Breast epithelium (tissue), 4 donors: ENCODE data around the gene SLC24A2. TPM values are rescaled to one million over a fixed set of nuclear protein-coding genes. Genes with fewer than 3 reads are reported as not detected.
A peak's percentile ranks its signal among the peaks of the same experiment; 100 is the strongest.
"Not testable (repeated sequence)": the region's sequence is repeated elsewhere in the genome, so short reads cannot be mapped to it uniquely, and the experiment has no call there.

Experiments used
- DNase-seq, 2 donors: peaks; one replicate each; pipeline ENCODE4 v3.0.0-alpha.2; 2019; ENCODE audit warnings: low spot score in 2 of 2
- H3K27ac ChIP-seq, 2 donors: fragments of 200-600 bp; sonication (generic) in 1 of 2; one replicate each; pipeline ENCODE4 v1.5.1; 2016 to 2019; ENCODE audit warnings: mild to moderate bottlenecking in 1 of 2
- H3K27me3 ChIP-seq, 2 donors: fragments of 200-600 bp; sonication (generic) in 1 of 2; one replicate each; pipeline versions ENCODE4 v1.5.1 to v1.6.0; 2017 to 2019; ENCODE audit warnings: control low read depth in 1 of 2, mild to moderate bottlenecking in 1 of 2
- H3K36me3 ChIP-seq: fragments of 200-600 bp; one replicate; pipeline ENCODE4 v1.5.1; 2019
- H3K4me1 ChIP-seq, 2 donors: fragments of 200-600 bp; sonication (generic); one replicate each; pipeline ENCODE4 v1.5.1; 2016 to 2019; ENCODE audit warnings: control low read depth in 1 of 2
- H3K4me3 ChIP-seq, 3 donors: fragments of 200-600 bp; sonication (generic); 1 replicate in 2 of 3; 2 replicates in 1 of 3; pipeline ENCODE4 v1.5.1; 2016 to 2019; ENCODE audit warnings: mild to moderate bottlenecking in 3 of 3, moderate library complexity in 2 of 3
- H3K9me3 ChIP-seq, 2 donors: fragments of 200-600 bp; sonication (generic) in 1 of 2; one replicate each; pipeline ENCODE4 v1.5.1; 2016 to 2019; ENCODE audit warnings: control low read depth in 1 of 2
- POLR2A ChIP-seq: fragments of 450-650 bp; IDR thresholded peaks from one replicate; pipeline ENCODE4 v1.6.1; 2016; ENCODE audit warnings: antibody characterized with exemption, mild to moderate bottlenecking, moderate library complexity
- POLR2AphosphoS5 ChIP-seq, 3 donors: sonication (generic); formaldehyde crosslinking; IDR thresholded peaks; one replicate each; pipeline ENCODE4 v1.6.1; 2017; ENCODE audit warnings: antibody characterized with exemption in 3 of 3
- intact Hi-C: fragments of 100-400 bp; cut with DNase I; formaldehyde crosslinking; loops from one replicate; pipeline ENCODE4 v1.15.1; 2023; ENCODE audit warnings: low total_unique reads
- total RNA-seq, 3 donors: library from RNA; depleted of rRNA; stranded (reverse); fragments of >200 nt; gene quantifications; one replicate each; pipeline ENCODE4 v1.1.0, GENCODE V29; 2016
- TF ChIP-seq, protein P1 (sequence below), 3 donors: fragments of 450-650 bp; IDR thresholded peaks; one replicate each; pipeline ENCODE4 v1.5.1; 2016 to 2017; ENCODE audit warnings: antibody characterized with exemption in 3 of 3, mild to moderate bottlenecking in 3 of 3, moderate library complexity in 3 of 3

SLC24A2 gene
- total RNA-seq = under 1 TPM in 1 of 3 donors, not detected in 2; 0.66 TPM

DNA sequence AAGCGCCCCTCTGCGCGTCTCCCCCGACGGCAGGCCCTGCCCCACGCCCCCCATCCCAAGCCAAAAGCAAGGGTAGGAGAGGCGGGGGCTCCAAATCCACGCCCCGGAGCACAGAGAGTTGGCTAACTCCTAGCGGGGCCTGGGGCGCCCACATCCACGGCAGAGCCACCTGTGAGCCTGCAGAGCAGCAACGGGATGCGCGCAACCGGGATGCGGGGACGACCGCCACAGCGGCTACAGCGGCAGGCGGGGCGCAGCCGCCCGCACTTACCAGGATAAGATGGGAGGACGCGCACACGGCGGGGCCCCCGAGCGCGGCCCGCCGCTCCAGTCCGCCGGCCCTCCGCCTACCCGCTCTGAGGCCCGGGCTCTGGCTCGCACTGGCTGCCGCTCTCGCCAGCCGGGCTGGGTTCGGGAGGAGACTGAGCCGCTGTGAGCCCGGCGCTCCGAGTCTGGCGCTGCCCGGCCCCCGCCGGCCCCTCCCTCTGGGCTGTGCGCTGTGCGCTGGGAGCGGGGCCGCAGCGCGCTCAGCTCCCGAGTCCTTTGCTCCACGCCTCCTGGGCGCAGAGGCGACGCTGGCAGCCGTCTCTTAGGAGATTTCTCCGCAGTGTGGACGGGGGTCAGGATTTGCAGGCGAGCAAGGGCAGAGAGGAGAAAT is at the start of gene SLC24A2:
Gene SLC24A2 (minus strand): TSS at position 424 of the 658 bp plus-strand sequence.
- no peak within 1 kb of the TSS for H3K27ac ChIP-seq
- no peaks in the 10 kb centered on the region for H3K4me1 ChIP-seq
- H3K4me3 ChIP-seq = peak within 1 kb of the TSS in 2 of 3 donors; percentile 23 to 57
- no peaks in the 10 kb centered on the region for H3K9me3 ChIP-seq
- no peaks in the 10 kb centered on the region for H3K36me3 ChIP-seq
- intact Hi-C loops = no loop called here
- DNase-seq = no peak
- H3K27me3 ChIP-seq = peaks cover 0 to 16% of the 10 kb centered on the region in 2 donors
- TF ChIP-seq, protein P1, sequence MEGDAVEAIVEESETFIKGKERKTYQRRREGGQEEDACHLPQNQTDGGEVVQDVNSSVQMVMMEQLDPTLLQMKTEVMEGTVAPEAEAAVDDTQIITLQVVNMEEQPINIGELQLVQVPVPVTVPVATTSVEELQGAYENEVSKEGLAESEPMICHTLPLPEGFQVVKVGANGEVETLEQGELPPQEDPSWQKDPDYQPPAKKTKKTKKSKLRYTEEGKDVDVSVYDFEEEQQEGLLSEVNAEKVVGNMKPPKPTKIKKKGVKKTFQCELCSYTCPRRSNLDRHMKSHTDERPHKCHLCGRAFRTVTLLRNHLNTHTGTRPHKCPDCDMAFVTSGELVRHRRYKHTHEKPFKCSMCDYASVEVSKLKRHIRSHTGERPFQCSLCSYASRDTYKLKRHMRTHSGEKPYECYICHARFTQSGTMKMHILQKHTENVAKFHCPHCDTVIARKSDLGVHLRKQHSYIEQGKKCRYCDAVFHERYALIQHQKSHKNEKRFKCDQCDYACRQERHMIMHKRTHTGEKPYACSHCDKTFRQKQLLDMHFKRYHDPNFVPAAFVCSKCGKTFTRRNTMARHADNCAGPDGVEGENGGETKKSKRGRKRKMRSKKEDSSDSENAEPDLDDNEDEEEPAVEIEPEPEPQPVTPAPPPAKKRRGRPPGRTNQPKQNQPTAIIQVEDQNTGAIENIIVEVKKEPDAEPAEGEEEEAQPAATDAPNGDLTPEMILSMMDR (IDR thresholded peaks at IDR 0.05) = no peak
- TF ChIP-seq POLR2A (no peak), POLR2AphosphoS5 (IDR thresholded peaks at IDR 0.05) (no peak)

DNA sequence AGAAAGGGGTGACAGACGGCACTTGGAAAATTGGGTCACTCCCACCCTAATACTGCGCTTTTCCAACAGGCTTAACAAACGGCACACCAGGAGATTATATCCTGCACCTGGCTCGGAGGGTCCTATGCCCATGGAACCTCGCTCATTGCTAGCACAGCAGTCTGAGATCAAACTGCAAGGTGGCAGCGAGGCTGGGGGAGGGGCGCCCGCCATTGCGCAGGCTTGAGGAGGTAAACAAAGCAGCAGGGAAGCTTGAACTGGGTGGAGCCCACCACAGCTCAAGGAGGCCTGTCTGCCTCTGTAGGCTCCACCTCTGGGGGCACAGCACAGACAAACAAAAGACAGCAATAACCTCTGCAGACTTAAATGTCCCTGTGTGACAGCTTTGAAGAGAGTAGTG is 44.5 kb upstream of the SLC24A2 start:
- H3K36me3 ChIP-seq, DNase-seq, H3K4me3 ChIP-seq, H3K9me3 ChIP-seq, H3K27ac ChIP-seq, intact Hi-C loops, H3K27me3 ChIP-seq, H3K4me1 ChIP-seq: not testable (repeated sequence)

DNA sequence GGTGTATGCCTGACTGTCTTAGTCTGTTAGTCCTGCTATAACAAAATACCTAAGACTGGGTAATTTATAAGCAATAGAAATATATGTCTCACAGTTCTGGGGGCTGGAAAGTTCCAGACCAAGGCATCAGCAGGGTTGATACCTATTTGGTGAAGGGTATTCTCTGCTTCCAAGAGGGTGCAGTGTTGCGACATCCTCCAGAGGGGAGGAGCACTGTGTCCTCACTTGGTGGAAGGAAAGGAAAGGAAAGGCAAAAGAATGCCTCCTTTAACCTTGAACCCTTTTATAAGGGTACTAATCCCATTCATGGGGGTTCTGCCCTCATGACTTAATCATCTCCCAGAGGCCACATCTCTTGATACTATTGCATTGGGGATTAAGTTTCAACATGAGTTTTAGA is 42.0 kb upstream of the SLC24A2 start:
- TF ChIP-seq, protein P1 (IDR thresholded peaks at IDR 0.05) = no peak
- TF ChIP-seq POLR2AphosphoS5 (IDR thresholded peaks at IDR 0.05) = no peak
- TF ChIP-seq POLR2A = no peak
- intact Hi-C loops = no loop called here
- H3K27ac ChIP-seq = no peak overlapping the region
- DNase-seq = no peak
- H3K27me3 ChIP-seq = no peaks in the 10 kb centered on the region
- H3K9me3 ChIP-seq = peaks cover 3 to 8% of the 10 kb centered on the region in 2 donors
- H3K36me3 ChIP-seq = no peaks in the 10 kb centered on the region
- H3K4me1 ChIP-seq = no peaks in the 10 kb centered on the region
- H3K4me3 ChIP-seq = no peak overlapping the region

DNA sequence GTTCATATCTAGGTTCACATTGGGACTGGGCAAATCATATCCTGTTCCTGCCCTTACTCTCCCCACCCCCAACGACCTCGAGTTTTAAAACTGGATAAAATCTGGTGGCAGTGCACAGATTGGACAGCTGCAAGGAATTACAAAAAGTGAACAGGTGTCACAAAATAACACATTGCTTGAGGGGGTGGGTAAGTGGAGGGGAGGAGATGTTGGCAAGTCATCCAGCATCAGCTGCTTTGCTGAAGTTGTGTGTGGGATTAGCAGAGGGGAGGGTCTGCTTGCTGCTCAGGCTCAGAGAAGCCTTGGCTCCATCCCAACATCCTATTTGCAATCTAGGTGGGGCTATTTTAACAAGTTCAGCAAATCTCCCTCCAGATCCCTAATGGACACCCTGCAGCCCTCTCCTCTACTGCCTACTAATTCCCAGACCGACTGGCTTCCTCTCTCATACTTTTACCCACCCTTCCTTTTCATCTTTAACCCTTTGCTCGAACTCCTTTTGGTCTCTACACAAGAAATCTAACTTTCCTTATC is 39.8 kb upstream of the SLC24A2 start:
- no peak overlapping the region for H3K4me3 ChIP-seq
- peaks cover 3 to 8% of the 10 kb centered on the region in 2 donors for H3K9me3 ChIP-seq
- intact Hi-C loops = no loop called here
- TF ChIP-seq POLR2AphosphoS5 (IDR thresholded peaks at IDR 0.05) = no peak
- no peaks in the 10 kb centered on the region for H3K36me3 ChIP-seq
- H3K27me3 ChIP-seq = no peaks in the 10 kb centered on the region
- no peak for DNase-seq
- no peak overlapping the region for H3K27ac ChIP-seq
- no peaks in the 10 kb centered on the region for H3K4me1 ChIP-seq

DNA sequence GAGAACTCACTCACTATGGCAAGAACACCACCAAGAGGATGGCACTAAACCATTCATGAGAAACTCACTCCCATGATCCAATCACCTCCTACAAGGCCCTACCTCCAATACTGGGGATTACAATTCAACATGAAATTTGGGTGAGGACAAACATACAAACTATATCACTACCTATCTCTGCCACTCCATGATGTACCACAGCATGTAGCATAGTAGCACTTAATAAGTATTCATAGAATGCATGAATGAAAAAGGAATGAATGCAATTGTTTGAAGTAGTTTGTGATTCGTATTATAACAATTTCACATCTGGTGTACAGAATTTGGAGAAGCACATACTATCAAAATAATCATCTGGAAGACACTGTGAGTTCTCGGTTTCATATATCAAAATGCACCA is 27.9 kb upstream of the SLC24A2 start:
- TF ChIP-seq, protein P1 (IDR thresholded peaks at IDR 0.05) = no peak
- no peak for TF ChIP-seq POLR2AphosphoS5 (IDR thresholded peaks at IDR 0.05)
- no peak for TF ChIP-seq POLR2A
- Histone ChIP-seq H3K4me1 (no peaks in the 10 kb centered on the region), H3K27ac (no peak overlapping the region), H3K9me3 (peaks cover 0 to 22% of the 10 kb centered on the region in 2 donors), H3K36me3 (no peaks in the 10 kb centered on the region), H3K27me3 (no peaks in the 10 kb centered on the region), H3K4me3 (no peak overlapping the region)
- intact Hi-C loops = no loop called here
- no peak for DNase-seq

DNA sequence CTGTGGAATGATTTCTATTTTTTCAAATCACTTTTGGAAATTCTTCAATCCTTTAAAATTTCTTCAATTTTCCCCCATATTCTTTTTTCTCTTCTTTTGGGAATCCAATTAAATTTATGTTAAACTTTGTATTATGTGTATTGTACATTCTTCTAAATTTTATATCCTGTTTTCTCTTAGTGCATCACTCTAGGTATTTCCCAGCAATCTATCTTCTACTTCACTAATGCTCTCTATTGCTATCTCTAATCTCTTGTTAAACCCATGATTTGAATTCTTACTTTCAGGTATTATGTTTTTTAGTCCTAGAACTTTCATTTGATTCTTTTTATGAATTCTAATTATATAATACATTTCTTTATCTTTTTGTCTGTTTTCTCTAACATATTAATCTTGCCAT is 23.4 kb upstream of the SLC24A2 start:
- H3K27ac ChIP-seq = no peak overlapping the region
- no peaks in the 10 kb centered on the region for H3K27me3 ChIP-seq
- no peak overlapping the region for H3K4me3 ChIP-seq
- H3K9me3 ChIP-seq = peaks cover 0 to 22% of the 10 kb centered on the region in 2 donors
- TF ChIP-seq POLR2AphosphoS5 (IDR thresholded peaks at IDR 0.05) (no peak), POLR2A (no peak)
- TF ChIP-seq, protein P1 (IDR thresholded peaks at IDR 0.05) = no peak
- no peaks in the 10 kb centered on the region for H3K4me1 ChIP-seq
- H3K36me3 ChIP-seq = no peaks in the 10 kb centered on the region
- intact Hi-C loops = no loop called here
- DNase-seq = no peak
